Measurements from ENCODE around the gene SLC50A1.

Gene SLC50A1

DNA sequence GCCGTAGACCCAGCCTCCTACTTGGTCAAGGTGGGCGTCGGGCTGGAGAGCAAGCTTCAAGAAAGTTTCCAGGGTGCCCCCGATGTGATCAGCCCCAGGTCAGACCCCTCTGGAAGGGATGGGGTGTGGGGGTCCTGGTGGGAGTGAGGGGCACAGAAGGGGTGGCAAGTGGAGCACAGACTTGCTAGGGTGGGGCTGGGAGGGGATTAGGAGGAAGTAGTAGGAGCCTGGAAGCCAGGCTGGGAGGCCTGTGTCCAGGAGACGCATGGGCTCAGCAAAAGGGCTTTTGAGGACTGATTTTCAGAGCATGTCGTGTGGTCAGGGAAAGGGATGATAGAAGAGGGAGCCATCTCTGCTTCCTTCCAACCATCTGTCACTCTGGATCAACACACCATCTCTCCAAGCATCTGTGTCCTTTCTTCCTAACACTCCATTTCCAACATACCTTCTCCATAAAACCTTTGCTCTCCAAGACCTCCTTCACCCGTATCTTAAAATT, 46.4 kb downstream of the SLC50A1 start:
- H3K4me3 ChIP-seq (replicated peaks; ENCODE audit: insufficient read depth, low read length): no peak overlapping the region
- TF ChIP-seq POLR2AphosphoS5 (IDR thresholded peaks at IDR 0.05; ENCODE audit: low read depth) (no peak), SPI1 (IDR thresholded peaks at IDR 0.05; ENCODE audit: borderline replicate concordance, low read depth) (no peak), GABPA (IDR thresholded peaks at IDR 0.05; ENCODE audit: low read depth) (no peak)
- TF ChIP-seq, protein P1, sequence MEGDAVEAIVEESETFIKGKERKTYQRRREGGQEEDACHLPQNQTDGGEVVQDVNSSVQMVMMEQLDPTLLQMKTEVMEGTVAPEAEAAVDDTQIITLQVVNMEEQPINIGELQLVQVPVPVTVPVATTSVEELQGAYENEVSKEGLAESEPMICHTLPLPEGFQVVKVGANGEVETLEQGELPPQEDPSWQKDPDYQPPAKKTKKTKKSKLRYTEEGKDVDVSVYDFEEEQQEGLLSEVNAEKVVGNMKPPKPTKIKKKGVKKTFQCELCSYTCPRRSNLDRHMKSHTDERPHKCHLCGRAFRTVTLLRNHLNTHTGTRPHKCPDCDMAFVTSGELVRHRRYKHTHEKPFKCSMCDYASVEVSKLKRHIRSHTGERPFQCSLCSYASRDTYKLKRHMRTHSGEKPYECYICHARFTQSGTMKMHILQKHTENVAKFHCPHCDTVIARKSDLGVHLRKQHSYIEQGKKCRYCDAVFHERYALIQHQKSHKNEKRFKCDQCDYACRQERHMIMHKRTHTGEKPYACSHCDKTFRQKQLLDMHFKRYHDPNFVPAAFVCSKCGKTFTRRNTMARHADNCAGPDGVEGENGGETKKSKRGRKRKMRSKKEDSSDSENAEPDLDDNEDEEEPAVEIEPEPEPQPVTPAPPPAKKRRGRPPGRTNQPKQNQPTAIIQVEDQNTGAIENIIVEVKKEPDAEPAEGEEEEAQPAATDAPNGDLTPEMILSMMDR (IDR thresholded peaks at IDR 0.05; ENCODE audit: insufficient read depth, low read length): no peak
- TF ChIP-seq, protein P2, sequence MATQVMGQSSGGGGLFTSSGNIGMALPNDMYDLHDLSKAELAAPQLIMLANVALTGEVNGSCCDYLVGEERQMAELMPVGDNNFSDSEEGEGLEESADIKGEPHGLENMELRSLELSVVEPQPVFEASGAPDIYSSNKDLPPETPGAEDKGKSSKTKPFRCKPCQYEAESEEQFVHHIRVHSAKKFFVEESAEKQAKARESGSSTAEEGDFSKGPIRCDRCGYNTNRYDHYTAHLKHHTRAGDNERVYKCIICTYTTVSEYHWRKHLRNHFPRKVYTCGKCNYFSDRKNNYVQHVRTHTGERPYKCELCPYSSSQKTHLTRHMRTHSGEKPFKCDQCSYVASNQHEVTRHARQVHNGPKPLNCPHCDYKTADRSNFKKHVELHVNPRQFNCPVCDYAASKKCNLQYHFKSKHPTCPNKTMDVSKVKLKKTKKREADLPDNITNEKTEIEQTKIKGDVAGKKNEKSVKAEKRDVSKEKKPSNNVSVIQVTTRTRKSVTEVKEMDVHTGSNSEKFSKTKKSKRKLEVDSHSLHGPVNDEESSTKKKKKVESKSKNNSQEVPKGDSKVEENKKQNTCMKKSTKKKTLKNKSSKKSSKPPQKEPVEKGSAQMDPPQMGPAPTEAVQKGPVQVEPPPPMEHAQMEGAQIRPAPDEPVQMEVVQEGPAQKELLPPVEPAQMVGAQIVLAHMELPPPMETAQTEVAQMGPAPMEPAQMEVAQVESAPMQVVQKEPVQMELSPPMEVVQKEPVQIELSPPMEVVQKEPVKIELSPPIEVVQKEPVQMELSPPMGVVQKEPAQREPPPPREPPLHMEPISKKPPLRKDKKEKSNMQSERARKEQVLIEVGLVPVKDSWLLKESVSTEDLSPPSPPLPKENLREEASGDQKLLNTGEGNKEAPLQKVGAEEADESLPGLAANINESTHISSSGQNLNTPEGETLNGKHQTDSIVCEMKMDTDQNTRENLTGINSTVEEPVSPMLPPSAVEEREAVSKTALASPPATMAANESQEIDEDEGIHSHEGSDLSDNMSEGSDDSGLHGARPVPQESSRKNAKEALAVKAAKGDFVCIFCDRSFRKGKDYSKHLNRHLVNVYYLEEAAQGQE (IDR thresholded peaks at IDR 0.05; ENCODE audit: insufficient replicate concordance, low read depth): no peak
- DNase-seq (ENCODE audit: low read depth in 1 of 2, low spot score in 1 of 2): no peak
- H3K27me3 ChIP-seq (ENCODE audit: insufficient read depth, poor library complexity, severe bottlenecking): no peaks in the 10 kb centered on the region
- H3K27ac ChIP-seq (replicated peaks): no peak overlapping the region

DNA sequence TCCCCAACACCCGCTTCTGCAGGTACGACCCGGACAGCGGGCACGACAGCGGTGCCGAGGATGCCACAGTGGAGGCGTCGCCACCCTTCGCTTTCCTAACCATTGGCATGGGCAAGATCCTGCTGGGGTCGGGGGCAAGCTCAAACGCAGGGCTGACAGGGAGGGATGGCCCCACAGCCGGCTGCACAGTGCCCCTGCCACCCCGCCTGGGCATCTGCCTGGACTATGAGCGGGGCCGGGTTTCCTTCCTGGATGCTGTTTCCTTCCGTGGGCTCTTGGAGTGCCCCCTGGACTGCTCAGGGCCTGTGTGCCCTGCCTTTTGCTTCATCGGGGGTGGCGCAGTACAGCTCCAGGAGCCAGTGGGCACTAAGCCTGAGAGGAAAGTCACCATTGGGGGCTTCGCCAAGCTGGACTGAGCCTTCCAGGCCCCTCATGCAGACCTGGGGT, 48.1 kb downstream of the SLC50A1 start:
- Histone ChIP-seq H3K27me3 (ENCODE audit: insufficient read depth, poor library complexity, severe bottlenecking) (no peaks in the 10 kb centered on the region), H3K27ac (replicated peaks) (no peak overlapping the region), H3K4me3 (replicated peaks; ENCODE audit: insufficient read depth, low read length) (no peak overlapping the region)
- DNase-seq (ENCODE audit: low read depth in 1 of 2, low spot score in 1 of 2): no peak
- TF ChIP-seq, protein P1 (IDR thresholded peaks at IDR 0.05; ENCODE audit: insufficient read depth, low read length): no peak
- no peak for TF ChIP-seq POLR2AphosphoS5 (IDR thresholded peaks at IDR 0.05; ENCODE audit: low read depth)
- no peak for TF ChIP-seq SPI1 (IDR thresholded peaks at IDR 0.05; ENCODE audit: borderline replicate concordance, low read depth)

DNA sequence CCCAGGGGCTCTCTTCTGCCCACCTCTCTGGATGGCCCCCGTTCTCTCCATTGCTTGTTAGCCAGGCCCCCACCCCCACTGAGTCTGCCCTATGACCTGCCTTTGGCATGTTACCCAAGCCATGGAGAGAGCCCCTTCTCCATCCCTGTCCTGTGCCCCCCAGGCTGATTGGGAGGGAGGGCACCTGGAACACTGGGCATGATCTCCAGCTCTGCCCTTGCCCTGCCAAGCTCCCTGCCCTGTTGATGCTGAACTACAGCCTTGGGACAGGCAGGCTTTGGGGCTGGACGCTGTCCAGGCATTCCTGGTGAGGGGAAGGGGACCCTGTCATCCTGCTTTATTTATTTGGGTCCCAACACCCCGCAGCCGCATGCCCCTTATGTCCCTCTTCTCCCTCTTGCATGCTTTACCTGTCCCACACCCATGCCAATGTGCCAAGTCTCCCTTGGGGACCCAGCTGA, 48.7 kb downstream of the SLC50A1 start:
- no peak overlapping the region for H3K4me3 ChIP-seq (replicated peaks; ENCODE audit: insufficient read depth, low read length)
- no peaks in the 10 kb centered on the region for H3K27me3 ChIP-seq (ENCODE audit: insufficient read depth, poor library complexity, severe bottlenecking)
- H3K27ac ChIP-seq (replicated peaks): no peak overlapping the region
- no peak for DNase-seq (ENCODE audit: low read depth in 1 of 2, low spot score in 1 of 2)
- TF ChIP-seq GABPA (IDR thresholded peaks at IDR 0.05; ENCODE audit: low read depth) (no peak), POLR2AphosphoS5 (IDR thresholded peaks at IDR 0.05; ENCODE audit: low read depth) (no peak), SPI1 (IDR thresholded peaks at IDR 0.05; ENCODE audit: borderline replicate concordance, low read depth) (no peak)
- TF ChIP-seq, protein P2 (IDR thresholded peaks at IDR 0.05; ENCODE audit: insufficient replicate concordance, low read depth): no peak
- TF ChIP-seq, protein P1 (IDR thresholded peaks at IDR 0.05; ENCODE audit: insufficient read depth, low read length): no peak

Measured in HL-60 (cell line).